HepG2 (cell line): ENCODE data around the gene ZNF99.
"Not testable (repeated sequence)": the region's sequence is repeated elsewhere in the genome, so short reads cannot be mapped to it uniquely, and the experiment has no call there.

Experiments used
- CEBPZ ChIP-seq: IDR thresholded peaks from 2 replicates; pipeline ENCODE4 v1.6.1; 2012; ENCODE audit warnings: low read length, improper control_type of control experiment
- CTCF ChIP-seq: sonication (generic); formaldehyde crosslinking; IDR thresholded peaks from 2 replicates; pipeline ENCODE4 v1.5.0; 2020; ENCODE audit warnings: mild to moderate bottlenecking, missing genetic modification reagents, moderate library complexity
- GPBP1L1 ChIP-seq: sonication (generic); formaldehyde crosslinking; IDR thresholded peaks from 2 replicates; pipeline ENCODE4 v1.5.0; 2020; ENCODE audit warnings: mild to moderate bottlenecking, missing genetic modification reagents
- MAZ ChIP-seq, 2 experiments: sonication (generic) in 1 of 2; formaldehyde crosslinking in 1 of 2; IDR thresholded peaks; 2 replicates each; pipeline versions ENCODE4 v1.5.0 to v1.6.1; 2012 to 2020; ENCODE audit warnings: low read depth in 2 of 2, mild to moderate bottlenecking in 2 of 2, borderline replicate concordance in 1 of 2, improper control_type of control experiment in 1 of 2, low read length in 1 of 2, missing genetic modification reagents in 1 of 2, moderate library complexity in 1 of 2
- MEIS2 ChIP-seq: sonication (generic); formaldehyde crosslinking; IDR thresholded peaks from 2 replicates; pipeline ENCODE4 v1.9.0; 2021; ENCODE audit warnings: mild to moderate bottlenecking, missing genetic modification reagents
- NFKBIZ ChIP-seq: IDR thresholded peaks from 2 replicates; pipeline ENCODE4 v1.6.1; 2018; ENCODE audit warnings: missing genetic modification reagents, missing compliant biosample characterization
- ZNF318 ChIP-seq: sonication (generic); formaldehyde crosslinking; IDR thresholded peaks from 2 replicates; pipeline ENCODE4 v1.4.0; 2020; ENCODE audit warnings: mild to moderate bottlenecking, missing genetic modification reagents

GRCh38 chr19:22792863-22793262, 8.9 kb upstream of the ZNF99 start:
- not testable (repeated sequence) for TF ChIP-seq GPBP1L1; NFKBIZ; MAZ (IDR thresholded peaks at IDR 0.05; ENCODE audit: borderline replicate concordance, low read depth, low read length); MAZ (CRISPR knock-in tag; IDR thresholded peaks at IDR 0.05; ENCODE audit: low read depth); CTCF (CRISPR knock-in tag); CEBPZ; MEIS2 (CRISPR knock-in tag); ZNF318 (CRISPR knock-in tag)
